IPS DF 4.7 (cell line): Measurements from ENCODE around the gene NACA2.
"Not testable (repeated sequence)": the region's sequence is repeated elsewhere in the genome, so short reads cannot be mapped to it uniquely, and the experiment has no call there.

ENCODE experiments used
- DNase-seq: peaks from one replicate; pipeline ENCODE4 v3.0.0-alpha.2; 2013; ENCODE audit warnings: low spot score; ENCODE audit errors: extremely low read depth

Gene NACA2

DNA sequence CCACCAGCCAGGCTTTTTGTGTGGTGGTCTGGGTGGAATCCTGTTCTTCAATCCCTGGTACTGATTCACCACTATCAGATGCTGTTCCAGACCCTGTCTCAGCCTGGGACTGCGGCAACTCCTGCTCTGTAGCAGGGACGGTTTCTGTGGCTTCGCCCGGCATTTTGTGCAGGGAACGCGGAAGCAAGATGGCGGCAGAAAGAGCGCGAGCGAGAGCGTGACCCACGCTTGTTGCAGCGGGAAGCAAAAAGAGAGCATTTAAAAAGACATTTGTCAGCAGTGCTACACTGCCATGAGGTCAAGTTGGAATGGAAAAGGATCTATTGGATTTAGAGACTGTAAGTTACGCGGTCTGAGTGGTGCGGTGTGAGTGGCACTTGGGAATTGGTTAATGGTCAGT is at the start of gene NACA2:
Gene NACA2 (minus strand): TSS at position 202 of the 400 bp plus-strand sequence. CDS start 39 bp downstream, at position 163.
- DNase-seq = no peak

DNA sequence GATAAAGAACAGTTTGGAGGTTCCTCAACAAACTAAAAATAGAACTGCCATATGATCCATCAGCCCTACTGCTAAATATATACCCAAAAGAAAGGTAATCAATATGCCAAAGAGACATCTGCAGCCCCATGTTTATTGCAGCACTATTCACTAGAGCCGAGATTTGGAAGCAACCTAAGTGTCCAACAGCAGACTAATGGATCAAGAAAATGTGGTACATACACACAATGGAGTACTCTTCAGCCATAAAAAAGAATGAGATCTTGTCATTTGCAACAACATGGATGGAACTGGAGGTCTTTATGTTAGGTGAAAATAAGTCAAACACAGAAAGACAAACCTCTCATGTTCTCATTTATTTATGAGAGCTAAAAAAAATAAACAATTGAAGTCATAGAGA is 48.8 kb upstream of the NACA2 start:
- no peak for DNase-seq

DNA sequence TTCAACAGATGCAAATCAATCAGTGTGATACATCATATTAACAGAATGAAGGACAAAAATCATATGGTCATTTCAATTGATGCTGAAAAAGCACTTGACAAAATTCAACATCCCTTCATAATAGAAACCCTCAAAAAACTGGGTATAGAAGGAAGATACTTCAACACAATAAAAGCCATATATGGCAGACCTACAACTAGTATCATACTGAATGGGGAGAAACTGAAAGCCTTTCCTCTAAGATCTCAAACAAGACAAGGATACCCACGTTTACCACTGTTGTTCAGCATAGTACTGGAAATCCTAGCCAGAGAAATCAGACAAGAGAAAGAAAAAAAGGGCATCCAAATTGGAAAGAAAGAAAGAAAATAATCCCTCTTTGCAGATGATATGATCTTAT is 47.1 kb upstream of the NACA2 start:
- no peak for DNase-seq

DNA sequence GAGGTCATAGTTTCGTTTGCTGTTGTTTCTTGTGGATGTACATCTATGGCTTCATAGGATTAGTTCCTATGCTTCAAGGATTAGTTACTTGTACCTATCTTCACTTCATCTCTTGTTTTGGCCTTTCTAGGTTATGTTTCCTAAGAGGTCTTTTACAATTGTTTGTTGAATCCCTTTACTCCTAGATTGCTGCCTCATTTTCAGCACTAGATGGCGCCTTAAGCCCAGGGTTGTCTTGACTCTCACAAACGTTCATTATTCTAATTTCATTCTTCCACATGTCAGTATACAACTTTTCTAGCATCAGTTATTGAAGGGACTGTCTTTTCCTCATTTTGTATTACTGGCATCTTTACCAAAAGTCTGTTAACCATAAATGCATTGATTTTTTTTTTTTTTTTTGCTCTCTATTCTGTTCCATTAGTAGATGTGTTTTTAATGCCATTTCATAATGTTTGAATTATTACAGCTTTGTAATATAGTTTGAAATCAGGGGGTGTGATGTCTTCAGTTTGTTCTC is 45.0 kb upstream of the NACA2 start:
- DNase-seq = peak; percentile 28

DNA sequence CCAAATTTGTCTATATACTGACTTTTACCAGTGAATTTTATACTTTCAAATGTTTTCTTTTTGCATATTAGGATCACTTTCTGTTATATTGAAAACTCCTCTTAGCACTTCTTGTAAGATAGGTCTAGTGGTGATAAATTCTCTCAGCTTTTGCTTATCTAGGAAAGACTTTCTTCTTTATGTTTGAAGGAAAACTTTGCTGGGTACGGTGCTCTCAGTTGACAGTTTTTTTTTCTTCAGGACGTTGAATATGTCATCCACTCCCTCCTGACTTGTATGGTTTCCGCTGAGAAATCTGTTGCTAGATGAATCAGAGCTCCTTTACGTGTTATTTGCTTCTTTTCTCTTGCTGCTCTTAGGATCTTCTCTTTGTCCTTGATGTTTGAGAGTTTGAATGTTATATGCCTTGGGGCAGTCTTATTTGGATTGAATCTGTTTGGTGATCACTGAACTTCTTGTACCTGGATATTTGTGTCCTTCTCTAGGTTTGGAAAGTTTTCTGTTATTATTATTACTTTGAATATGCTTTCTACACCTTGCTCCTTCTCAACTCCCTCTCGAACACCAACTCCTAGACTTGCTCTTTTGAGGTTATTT is 44.0 kb upstream of the NACA2 start:
- DNase-seq = no peak

DNA sequence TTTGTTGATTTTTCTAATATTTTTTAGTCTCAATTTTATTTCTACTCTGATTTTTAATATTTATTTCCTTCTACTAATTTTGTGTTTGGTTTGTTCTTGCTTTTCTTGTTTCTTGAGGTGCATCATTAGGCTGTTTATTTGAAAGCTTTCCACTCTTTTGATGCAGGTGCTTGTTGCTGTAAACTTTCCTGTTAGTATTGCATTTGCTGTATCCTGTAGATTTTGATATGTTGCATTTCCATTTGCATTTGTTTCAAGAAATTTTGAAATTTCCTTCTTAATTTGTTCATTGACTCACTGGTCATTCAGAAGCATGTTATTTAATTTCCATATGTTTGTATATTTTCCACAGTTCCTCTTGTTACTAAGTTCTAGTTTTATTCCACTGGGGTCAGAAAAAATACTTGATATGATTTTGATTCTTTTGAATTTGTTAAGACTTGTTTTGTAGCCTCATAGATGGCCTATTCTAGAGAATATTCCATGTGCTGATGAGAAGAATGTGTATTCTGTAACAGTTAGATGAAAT is 43.1 kb upstream of the NACA2 start:
- DNase-seq = no peak

DNA sequence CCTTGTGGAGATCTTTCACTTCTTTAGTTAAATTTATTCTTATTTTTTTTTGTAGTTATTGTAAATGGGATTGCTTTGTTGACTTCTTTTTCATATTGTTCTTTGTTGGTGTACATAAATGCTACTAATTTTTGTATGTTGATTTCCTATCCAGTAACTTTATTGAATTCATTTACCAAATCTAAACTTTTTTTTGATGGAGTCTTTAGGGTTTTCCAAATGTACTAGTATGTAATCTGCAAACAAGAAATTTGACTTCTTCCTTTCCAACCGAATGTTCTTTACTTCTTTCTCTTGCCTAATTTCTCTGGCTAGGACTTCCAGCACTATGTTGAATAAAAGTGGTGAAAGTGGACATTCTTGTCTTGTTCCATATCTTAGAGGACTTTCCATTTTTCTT is 41.8 kb upstream of the NACA2 start:
- DNase-seq = no peak

DNA sequence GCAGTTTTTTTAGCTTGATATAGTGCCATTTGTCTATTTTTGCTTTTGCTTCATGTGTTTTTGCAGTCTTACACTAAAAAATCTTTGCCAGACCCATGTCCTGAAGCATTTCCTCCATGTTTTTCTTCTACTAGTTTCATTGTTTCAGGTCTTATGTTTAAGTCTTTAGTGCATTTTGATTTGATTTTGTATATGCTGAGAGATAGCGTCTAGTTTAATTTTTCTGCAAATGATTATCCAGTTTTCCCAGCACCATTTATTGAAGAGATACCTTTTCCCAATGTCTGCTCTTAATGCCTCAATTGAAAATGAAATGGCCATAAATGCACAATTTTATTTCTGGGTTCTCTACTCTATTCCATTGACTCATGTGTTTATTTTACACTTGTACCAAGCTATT is 40.8 kb upstream of the NACA2 start:
- no peak for DNase-seq

DNA sequence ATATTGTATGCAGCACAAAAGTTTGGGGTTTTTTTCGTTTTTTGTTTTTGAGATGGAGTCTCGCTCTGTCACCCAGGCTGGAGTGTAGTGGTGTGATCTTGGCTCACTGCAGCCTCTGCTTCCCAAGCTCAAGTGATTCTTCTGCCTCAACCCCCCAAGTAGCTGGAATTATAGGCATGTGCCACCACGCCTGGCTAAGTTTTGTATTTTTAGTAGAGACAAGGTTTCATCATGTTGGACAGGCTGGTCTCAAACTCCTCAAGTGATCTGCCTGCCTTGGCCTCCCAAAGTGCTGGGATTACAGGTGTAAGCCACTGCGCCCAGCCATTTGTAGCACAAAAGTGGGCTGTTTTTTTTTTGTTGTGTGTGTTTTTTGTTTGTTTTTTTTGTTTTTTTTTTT is 37.1 kb upstream of the NACA2 start:
- DNase-seq = not testable (repeated sequence)

DNA sequence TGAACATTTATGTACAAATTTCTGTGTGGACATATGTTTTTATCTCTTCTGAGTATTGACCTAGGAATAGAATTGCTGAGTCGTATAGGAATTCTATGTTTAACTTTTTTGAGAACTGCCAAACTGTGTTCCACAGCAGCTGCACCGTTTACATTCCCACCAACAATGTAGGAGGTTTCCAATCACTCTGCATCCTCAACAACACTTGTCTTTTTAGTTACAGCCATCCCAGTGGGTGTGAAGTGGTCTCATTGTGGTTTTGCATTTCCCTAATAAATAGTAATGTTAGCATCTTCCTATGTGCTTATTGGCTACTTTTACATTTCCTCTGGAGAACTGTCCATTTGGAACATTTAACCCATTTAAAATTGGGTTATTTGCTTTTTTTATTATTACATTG is 36.6 kb upstream of the NACA2 start:
- no peak for DNase-seq

DNA sequence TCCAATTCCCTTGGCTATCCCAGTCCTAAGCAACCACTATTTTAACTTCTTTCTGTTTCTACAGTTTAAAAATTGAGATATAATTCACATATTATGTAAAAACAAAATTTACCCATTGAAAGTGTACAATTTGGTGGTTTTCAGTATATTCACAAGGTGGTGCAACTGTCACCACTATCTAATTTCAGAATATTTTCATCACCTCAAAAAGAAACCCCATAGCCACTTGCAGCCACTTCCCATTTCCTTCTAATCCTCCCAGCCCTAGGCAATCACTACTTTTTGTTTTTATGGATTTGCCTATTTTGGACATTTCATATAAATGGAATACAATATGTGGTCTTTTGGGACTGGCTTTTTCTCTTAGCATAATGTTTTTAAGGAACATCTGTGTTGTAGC is 36.1 kb upstream of the NACA2 start:
- no peak for DNase-seq

DNA sequence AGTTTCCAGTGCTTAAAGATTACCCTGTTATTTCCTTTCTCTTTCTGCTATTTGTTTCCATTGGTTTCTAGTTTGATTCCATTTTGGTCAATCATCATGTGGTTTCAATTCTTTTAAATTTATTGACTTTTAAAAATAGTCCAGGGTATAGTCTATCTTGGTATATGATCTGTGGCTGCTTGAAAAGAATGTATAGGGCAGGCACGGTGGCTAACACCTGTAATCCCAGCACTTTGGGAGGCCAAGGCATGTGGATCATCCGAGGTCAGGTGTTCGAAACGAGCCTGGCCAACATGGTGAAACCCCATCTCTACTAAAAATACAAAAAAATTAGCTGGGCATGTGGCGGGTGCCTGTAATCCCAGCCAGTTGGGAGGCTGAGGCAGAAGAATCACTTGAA is 34.5 kb upstream of the NACA2 start:
- DNase-seq = no peak

DNA sequence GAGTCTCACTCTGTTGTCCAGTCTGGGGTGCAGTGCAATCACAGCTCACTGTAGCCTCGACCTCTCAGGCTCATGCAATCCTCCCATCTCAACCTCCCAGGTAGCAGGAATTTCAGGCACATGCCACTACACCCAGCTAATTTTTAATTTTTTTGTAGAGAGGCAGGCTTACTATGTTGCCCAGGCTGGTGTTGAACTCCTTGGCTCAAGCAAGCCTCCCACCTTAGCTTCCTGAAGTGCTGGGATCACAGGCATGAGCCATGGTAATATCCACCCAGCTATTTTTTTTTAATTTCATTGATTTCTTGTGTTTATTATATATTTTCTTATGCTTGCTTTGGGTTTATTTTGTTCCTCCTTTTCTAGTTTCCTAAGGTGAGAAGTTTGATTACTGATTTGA is 33.9 kb upstream of the NACA2 start:
- no peak for DNase-seq

DNA sequence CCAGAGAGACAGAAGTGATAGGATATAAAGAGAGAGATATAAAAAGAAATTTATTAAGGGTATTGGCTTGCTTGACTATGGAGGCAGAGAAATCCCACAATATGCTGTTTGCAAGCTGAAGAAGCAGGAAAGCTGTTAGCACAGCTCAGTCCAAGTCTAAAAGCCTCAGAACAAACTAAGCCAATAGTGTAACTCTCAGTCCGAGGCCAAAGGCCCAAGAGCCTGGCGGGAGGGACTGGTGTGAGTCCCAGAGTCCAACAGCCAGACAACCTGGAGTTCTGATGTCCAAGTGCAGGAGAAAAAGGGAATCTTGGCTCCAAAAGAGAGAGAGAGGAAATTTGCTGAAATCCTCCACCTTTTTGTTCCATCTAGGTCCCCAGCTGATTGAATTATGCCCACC is 30.3 kb upstream of the NACA2 start:
- no peak for DNase-seq

DNA sequence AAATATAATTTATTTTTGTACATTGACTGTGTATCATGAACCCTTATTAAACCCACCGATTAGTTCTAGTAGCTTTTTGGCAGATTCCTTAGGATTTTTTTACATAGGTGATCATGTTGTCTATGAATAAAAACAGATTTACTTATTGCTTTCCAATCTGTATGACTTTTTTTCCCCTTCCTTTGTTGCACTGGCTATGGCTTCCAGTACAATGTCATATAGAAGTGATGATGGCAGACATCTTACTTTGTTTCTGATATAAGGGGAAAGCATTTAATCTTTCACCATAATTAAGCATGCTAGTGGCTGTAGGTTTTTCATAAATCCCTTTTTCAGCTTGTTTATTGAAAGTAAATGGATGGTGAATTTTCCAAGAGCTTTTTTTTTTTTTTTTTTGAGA is 28.9 kb upstream of the NACA2 start:
- no peak for DNase-seq

DNA sequence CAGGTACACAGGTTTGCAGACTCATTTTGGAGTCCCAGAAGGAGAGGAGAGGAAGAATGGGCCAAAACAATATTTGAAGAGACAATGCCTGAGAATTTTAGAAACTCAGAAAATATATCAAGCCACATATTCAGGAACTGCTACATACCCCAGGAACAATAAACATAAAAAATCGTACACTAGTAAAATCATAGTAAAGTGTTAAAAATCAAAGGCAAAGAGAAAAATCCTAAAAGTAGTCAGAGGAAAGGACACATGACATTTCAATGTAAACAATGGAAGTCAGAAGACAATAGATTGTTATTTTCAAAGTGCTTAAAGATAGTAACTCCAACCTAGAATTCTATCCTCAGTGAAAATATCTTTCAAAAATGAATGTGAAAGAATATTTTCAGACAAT is 28.5 kb upstream of the NACA2 start:
- no peak for DNase-seq

DNA sequence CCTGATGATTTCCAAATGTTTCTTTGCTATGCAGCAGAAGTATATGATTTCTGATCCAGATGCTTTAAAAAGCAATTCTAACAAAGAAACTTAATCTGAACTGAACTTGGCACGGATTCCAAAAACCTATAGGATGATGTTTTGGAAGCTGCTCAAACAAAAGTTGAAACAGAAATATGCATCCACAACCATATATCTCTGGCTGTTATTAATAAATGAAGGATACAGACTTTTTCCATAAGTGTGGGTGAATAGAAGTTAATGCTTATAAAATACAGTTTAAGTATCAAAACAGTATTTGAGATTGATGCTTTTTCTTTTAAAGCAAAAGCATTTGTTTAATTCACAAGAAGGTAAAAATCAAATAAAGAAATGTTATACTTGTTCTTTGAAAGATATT is 27.9 kb upstream of the NACA2 start:
- no peak for DNase-seq

DNA sequence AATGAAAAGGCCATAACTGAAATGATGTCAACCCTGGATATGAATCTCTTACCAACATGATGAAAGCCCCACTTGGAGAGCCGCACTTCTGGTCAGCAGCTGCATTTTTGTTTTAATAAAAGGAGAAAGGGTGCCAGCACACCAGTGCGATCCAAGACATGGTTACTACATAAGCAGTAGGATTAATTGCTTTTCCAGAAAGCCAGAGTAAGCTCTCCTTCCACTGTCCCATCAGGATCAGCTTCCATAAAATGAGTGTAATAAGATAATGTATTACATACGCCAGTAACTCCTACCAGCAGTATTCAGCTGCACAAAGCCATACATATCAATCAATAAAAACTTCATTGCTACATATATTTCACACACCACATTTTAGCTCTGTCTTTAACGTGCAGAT is 26.3 kb upstream of the NACA2 start:
- DNase-seq = no peak

DNA sequence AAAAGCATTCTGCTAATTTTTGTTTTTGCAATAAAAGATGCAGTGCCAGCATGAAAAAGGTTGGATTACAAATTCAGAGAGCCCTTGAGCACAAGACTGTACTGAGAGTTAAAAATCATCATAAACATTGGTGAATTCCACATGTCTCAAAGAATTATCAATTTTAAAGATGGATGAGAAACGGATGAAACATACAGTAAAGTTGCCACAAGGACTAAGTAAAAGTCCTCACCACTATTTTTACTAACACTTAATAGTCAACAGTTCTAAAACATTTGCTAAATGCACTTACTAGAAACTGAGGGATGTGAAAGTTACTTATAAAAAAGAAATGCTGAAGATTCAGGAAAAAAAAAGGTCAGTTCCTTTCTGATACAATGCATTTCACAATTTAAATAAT is 25.8 kb upstream of the NACA2 start:
- no peak for DNase-seq

DNA sequence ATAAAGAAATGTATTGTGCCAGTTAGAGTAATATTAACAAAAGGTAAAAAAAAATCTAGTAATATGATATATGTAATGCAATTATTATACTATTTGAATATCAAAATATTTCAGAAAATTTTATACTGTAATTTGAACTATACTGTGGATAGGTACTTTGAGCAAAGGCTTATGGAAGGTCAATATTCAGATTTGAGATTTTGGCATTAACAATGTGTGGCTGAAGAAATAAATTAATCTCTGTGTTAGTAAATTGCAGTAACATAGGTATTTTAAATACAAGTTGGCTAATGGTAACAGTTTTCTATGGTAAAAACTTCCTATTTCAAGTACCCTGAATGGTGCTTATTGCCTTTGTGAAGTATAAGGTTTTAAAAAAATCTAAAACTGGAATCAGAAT is 23.2 kb upstream of the NACA2 start:
- no peak for DNase-seq

DNA sequence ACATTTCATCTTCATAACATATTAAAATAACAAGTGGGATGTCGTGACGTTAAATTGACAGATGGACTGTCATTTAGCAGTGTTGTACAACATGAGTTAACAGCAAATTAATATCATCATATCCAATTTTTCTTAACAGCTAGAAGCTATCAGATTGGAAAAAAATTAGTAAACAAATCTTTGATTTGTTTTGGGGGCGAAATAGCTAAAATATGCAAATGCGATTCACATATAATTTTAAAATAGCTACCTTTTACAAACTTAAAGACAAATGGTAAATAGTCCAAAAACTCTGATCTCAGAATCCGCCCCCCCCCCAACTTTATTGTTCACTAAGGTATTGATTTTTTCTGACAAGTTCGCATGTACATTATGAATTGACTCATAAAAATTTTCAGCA is 20.3 kb upstream of the NACA2 start:
- DNase-seq = no peak

DNA sequence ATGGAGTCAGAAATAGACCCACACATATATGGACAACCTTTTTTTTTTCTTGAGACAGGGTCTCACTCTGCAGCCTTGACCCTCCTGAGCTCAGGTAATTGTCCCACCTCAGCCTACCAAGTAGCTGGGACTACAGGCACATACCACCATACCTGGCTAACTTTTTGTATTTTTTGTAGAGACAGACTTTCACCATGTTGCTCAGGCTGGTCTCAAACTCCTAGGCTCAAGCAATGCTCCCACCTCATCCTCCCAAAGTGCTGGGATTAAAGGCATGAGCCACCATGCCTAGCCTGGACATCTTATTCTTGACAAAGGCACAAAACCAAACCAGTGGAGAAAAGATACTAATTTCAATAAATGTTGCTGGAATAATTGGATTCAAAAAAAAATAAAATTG is 14.7 kb upstream of the NACA2 start:
- DNase-seq = no peak

DNA sequence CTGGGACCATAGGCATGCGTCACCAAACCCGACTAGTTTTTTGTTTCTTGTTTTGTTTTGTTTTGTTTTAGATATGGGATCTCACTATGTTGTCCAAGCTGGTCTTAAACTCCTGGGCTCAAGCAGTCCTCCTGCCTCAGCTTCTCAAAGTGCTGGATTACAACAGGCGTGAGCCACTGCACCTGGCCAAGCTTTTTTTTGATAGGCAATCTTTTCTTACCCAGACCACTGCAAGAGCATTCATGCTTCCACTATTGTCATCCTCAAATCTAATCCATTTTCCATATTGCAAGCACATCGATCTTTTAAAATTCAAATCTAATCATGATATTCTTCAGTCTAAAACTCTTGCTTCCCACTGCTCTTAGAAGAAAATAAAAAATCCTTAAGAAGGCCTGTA is 10.3 kb upstream of the NACA2 start:
- no peak for DNase-seq

DNA sequence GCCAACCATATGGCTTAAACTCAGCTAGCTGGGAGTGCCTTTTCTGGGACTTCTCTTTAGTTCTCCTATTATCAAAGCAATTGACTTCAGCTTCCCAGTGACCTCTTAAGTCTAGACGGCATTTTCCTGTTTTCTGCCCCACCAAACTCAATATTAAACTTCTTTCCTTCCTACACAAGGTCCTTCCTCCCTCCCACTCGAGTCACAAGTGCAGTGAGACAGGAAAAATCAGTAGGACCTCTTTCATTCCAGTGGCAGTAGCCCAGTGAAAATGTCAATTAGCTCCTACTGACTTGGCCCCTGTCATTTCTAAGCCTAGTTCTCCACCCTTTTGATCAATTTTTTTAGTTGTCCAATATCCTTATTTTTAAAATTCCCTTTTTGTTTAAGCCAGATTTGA is 9.6 kb upstream of the NACA2 start:
- DNase-seq = no peak
